Activated T-cell treated with anti-CD3 and anti-CD28 coated beads, Interleukin-2, amount 50 U/mL, for 24 hours (primary cell): ENCODE data around the gene TEX22.

Experiments
- DNase-seq: peaks from one replicate; pipeline ENCODE4 v3.0.0-alpha.2; 2020
- H3K27ac Mint-ChIP-seq: 2 replicates; pipeline ENCODE4 v1.8.0; 2020; ENCODE audit warnings: mild to moderate bottlenecking, mixed read lengths
- H3K27me3 Mint-ChIP-seq: 2 replicates; pipeline ENCODE4 v1.8.0; 2020; ENCODE audit warnings: mixed read lengths
- H3K36me3 Mint-ChIP-seq: 2 replicates; pipeline ENCODE4 v1.8.0; 2020; ENCODE audit warnings: low read depth, mixed read lengths
- H3K4me1 Mint-ChIP-seq: 2 replicates; pipeline ENCODE4 v1.8.0; 2020; ENCODE audit warnings: low read depth, mixed read lengths
- H3K4me3 Mint-ChIP-seq: 2 replicates; pipeline ENCODE4 v1.8.0; 2020; ENCODE audit warnings: mild to moderate bottlenecking, moderate library complexity, mixed read lengths
- H3K9me3 Mint-ChIP-seq: 2 replicates; pipeline ENCODE4 v1.8.0; 2020; ENCODE audit warnings: mixed read lengths

TEX22 gene

DNA sequence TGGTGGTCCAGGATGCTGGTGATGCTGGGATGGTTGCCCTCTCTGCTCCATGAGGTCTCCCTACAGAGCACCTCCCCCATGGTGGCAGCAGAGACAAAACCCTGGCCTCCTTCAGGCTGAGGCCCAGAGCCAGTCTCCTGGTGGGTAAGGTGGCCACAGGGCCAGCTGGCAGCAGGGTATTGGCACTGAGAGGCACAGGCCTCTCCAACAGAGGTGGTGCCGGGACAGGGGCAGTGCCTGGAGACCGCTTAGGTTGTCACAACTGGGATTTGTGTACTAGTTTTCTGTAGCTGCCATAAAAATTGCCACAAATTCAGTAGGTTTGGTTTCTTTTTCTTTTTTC lies 15.2 kb downstream of the TEX22 start:
- Mint-ChIP-seq H3K36me3 (no peaks in the 10 kb centered on the region), H3K4me1 (peaks cover 15% of the 10 kb centered on the region), H3K9me3 (no peaks in the 10 kb centered on the region), H3K27me3 (peaks cover 26% of the 10 kb centered on the region), H3K4me3 (no peak overlapping the region), H3K27ac (no peak overlapping the region)
- no peak for DNase-seq

GRCh38 chr14:105414456-105415371 lies 16.4 kb downstream of the TEX22 start:
- no peaks in the 10 kb centered on the region for H3K9me3 Mint-ChIP-seq
- H3K4me1 Mint-ChIP-seq, result peaks cover 20% of the 10 kb centered on the region
- no peaks in the 10 kb centered on the region for H3K36me3 Mint-ChIP-seq
- H3K27me3 Mint-ChIP-seq, result peaks cover 26% of the 10 kb centered on the region
- no peak overlapping the region for H3K27ac Mint-ChIP-seq
- DNase-seq, result peak; percentile 86
- peak overlapping the region; percentile 67 for H3K4me3 Mint-ChIP-seq

DNA sequence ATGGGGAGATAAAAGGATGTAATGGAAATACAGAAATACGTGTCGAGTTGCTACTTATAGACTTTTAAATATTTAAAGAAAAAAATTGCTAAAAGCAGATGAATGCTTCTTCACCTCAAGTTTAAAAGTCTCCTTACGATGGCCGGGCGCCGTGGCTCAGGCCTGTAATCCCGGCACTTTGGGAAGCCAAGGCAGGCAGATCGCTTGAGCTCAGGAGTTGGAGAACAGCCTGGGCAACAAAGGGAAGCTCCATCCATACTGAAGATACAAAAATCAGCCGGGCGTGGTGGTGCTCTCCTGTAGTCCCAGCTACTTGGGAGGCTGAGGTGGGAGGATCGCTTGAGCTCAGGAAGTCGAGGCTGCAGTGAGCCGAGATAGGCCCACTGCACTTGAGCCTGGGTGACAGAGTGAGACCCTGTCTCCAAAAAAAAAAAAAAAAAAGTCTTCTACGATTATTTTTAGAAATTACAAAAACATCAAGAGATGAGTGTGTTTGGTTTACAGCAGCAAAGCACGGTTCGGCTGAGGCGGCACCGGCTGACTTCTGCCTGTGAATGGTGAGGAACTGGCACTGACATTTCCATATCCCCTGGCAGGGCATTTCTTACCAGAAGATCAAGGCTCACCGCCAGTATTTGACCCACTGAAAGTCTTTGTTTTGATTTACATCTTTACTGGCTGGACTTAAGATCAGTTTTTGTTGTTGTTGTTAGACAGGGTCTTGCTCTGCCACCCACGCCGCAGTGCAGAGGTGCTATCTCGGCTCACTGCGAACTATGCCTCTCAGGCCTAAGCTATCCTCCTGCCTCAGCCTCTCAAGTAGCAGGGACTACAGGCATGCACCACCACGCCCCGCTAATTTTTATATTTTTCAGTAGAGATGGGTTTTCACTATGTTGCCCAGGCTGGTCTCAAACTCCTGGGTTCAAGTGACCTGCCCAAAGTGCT lies 17.4 kb downstream of the TEX22 start:
- H3K27ac Mint-ChIP-seq, result no peak overlapping the region
- peak overlapping the region; percentile 67 for H3K4me3 Mint-ChIP-seq
- no peaks in the 10 kb centered on the region for H3K9me3 Mint-ChIP-seq
- H3K27me3 Mint-ChIP-seq, result peaks cover 20% of the 10 kb centered on the region
- no peak for DNase-seq
- H3K4me1 Mint-ChIP-seq, result peaks cover 20% of the 10 kb centered on the region
- peaks cover 2% of the 10 kb centered on the region for H3K36me3 Mint-ChIP-seq

GRCh38 chr14:105416671-105417070 lies 18.3 kb downstream of the TEX22 start:
- Mint-ChIP-seq H3K27me3 (peaks cover 17% of the 10 kb centered on the region), H3K4me3 (no peak overlapping the region), H3K27ac (no peak overlapping the region), H3K9me3 (no peaks in the 10 kb centered on the region), H3K4me1 (peaks cover 23% of the 10 kb centered on the region), H3K36me3 (peaks cover 11% of the 10 kb centered on the region)
- DNase-seq, result no peak

DNA sequence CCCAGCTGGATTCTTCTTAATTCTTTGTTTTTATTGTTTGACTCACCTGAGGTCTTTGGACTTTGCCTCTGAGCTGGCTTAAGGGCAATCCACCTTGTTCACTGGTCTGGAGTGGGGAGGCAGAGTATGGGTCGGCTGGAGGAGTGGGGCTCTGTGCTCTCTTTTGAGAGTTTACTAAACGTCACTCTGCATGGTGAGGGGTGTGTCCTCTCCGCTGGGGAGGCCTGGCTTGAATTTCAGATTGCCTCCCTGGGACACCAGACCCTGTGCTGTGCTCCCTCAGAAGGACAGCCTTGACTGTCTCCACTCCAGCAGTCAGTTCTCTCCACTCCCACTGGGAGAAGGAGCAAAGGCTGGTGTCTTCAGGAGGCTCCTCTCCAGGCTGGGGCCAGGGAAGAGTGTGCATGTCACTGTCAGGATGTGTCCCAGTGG lies 19.4 kb downstream of the TEX22 start:
- no peak overlapping the region for H3K4me3 Mint-ChIP-seq
- H3K36me3 Mint-ChIP-seq, result peaks cover 21% of the 10 kb centered on the region
- H3K27ac Mint-ChIP-seq, result no peak overlapping the region

GRCh38 chr14:105418269-105419194 lies 20.2 kb downstream of the TEX22 start:
- DNase-seq, result no peak
- Mint-ChIP-seq H3K9me3 (no peaks in the 10 kb centered on the region), H3K36me3 (peaks cover 27% of the 10 kb centered on the region), H3K4me1 (peaks cover 34% of the 10 kb centered on the region), H3K4me3 (peak overlapping the region; percentile 74), H3K27ac (peak overlapping the region; percentile 59), H3K27me3 (peaks cover 2% of the 10 kb centered on the region)

More for the DNA sequence above, 19.4 kb downstream of the TEX22 start:
- Mint-ChIP-seq H3K27me3 (peaks cover 10% of the 10 kb centered on the region), H3K9me3 (no peaks in the 10 kb centered on the region), H3K4me1 (peaks cover 32% of the 10 kb centered on the region)
- DNase-seq, result no peak

- peaks cover 37% of the 10 kb centered on the region for H3K4me1 Mint-ChIP-seq
- H3K4me3 Mint-ChIP-seq, result peak within 1 kb of the TSS; percentile 92
- H3K9me3 Mint-ChIP-seq, result no peaks in the 10 kb centered on the region
These were observed 21.1 kb downstream of the TEX22 start, which contains the start of gene MTA1 for GRCh38 chr14:105419195-105420091. Gene MTA1 (plus strand): TSS chr14:105419827. CDS start chr14:105420036, 209 bp downstream.

GRCh38 chr14:105420101-105420973 lies 22.0 kb downstream of the TEX22 start:
- Mint-ChIP-seq H3K9me3 (no peaks in the 10 kb centered on the region), H3K27me3 (no peaks in the 10 kb centered on the region), H3K36me3 (peaks cover 45% of the 10 kb centered on the region), H3K4me1 (peaks cover 34% of the 10 kb centered on the region), H3K27ac (peak overlapping the region; percentile 94), H3K4me3 (peak overlapping the region; percentile 92)
- DNase-seq, result no peak

More at GRCh38 chr14:105419195-105420091, 21.1 kb downstream of the TEX22 start, which contains the start of gene MTA1:
- peak within 1 kb of the TSS; percentile 94 for H3K27ac Mint-ChIP-seq
- DNase-seq, result peak; percentile 72
- H3K27me3 Mint-ChIP-seq, result no peaks in the 10 kb centered on the region
- peaks cover 36% of the 10 kb centered on the region for H3K36me3 Mint-ChIP-seq

GRCh38 chr14:105420974-105421674 lies 22.8 kb downstream of the TEX22 start:
- Mint-ChIP-seq H3K27me3 (no peaks in the 10 kb centered on the region), H3K4me1 (peaks cover 33% of the 10 kb centered on the region)

DNA sequence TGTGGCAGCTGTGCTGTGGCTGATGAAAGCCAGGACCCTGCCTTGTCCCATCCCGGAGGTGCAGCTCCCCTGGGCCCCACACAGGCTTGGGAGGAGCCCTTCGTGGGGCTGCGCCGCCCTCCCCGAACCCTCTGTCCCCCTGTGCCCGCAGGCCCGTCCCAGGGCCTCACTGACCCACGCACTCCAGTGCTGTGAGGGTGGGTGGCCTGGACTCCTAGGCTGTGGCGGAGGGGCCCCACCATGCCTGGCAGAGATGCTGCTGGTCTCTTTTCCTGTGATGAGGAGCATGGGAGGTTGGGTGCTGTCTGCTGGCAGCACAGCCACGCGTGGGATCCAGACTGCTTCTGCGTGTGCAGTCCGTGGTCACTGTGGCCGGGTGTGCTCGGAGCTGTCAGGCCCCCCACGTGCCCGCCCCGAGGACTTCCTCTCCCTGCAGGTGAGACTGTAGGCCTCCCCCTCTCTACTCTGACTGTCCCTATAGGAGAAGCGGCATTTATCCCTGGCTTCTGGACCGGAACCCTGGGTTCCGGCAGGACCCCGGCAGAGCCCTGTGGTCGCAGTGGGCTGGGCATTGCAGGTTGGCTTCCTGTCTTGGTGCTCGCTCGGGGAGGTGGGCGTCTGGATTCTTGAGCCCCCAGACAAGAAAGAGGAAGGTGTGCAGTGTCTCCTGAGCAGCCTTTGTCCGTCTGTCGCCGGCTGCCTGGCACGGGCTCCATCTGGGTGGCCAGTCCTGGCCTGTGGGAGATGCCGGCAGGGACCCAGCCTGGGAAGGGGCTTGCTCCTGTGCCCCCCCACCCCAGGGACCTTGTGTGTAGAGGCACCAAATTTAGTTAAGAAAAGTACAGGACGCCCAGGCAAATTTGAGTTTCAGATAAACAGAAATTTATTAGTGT lies 23.6 kb downstream of the TEX22 start:
- H3K36me3 Mint-ChIP-seq, result peaks cover 59% of the 10 kb centered on the region
- no peak for DNase-seq

More at GRCh38 chr14:105420974-105421674, 22.8 kb downstream of the TEX22 start:
- no peak for DNase-seq
- Mint-ChIP-seq H3K9me3 (no peaks in the 10 kb centered on the region), H3K27ac (peak overlapping the region; percentile 94), H3K36me3 (peaks cover 51% of the 10 kb centered on the region), H3K4me3 (peak overlapping the region; percentile 92)

More for the DNA sequence above, 23.6 kb downstream of the TEX22 start:
- Mint-ChIP-seq H3K9me3 (no peaks in the 10 kb centered on the region), H3K4me3 (peak overlapping the region; percentile 92), H3K27ac (peak overlapping the region; percentile 94), H3K4me1 (peaks cover 37% of the 10 kb centered on the region), H3K27me3 (no peaks in the 10 kb centered on the region)
